Measurements from ENCODE around the gene CD164.

Gene CD164

DNA sequence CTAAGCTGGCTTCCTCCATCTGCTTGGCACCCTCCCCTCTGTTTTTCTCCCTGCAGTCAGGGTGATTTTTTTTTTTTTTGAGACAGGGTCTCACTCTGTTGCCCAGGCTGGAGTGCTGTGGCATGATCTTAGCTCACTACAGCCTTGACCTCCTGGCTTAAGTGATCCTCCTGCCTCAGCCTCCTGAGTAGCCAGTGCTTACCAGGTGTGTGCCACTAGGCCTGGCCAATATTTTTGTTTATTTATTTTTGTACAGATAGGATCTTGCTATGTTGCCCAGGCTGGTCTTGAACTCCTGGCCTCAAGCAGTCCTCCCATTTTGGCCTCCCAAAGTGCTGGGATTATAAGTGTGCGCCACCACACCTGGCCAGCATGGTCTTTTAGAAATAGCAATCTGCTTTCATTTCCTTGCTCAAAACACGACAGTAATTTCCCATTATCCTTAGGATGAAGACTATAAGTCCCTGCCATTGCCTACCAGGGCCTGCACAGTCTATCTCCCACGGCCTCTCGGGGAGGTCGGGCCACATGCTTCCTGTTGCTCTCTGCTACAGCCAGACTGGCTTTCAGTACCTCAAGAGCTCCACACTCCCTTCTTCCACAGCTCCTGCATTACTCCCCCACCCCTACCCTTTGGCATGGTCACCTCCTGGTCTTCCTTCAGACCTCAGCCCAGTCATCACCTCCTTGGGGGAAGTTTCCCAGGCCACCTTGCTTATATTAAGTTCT, 11.1 kb upstream of the CD164 start:
- DNase-seq (ENCODE audit: low read depth), result no peak
- TF ChIP-seq MYC (IDR thresholded peaks at IDR 0.05; ENCODE audit: low read depth, low read length), result no peak
- TF ChIP-seq, protein P1, sequence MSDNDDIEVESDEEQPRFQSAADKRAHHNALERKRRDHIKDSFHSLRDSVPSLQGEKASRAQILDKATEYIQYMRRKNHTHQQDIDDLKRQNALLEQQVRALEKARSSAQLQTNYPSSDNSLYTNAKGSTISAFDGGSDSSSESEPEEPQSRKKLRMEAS (IDR thresholded peaks at IDR 0.05; ENCODE audit: low read depth, low read length), result no peak
- no peak for TF ChIP-seq POLR2A (IDR thresholded peaks at IDR 0.05; ENCODE audit: extremely low read depth, insufficient read length)
- TF ChIP-seq CTCF (IDR thresholded peaks at IDR 0.05; ENCODE audit: low read depth, low read length), result no peak
- H3K4me3 ChIP-seq (ENCODE audit: low read depth, low read length), result no peak overlapping the region

- DNase-seq (ENCODE audit: low read depth), result no peak
- H3K4me3 ChIP-seq (ENCODE audit: low read depth, low read length), result no peak overlapping the region
- TF ChIP-seq, protein P1 (IDR thresholded peaks at IDR 0.05; ENCODE audit: low read depth, low read length), result no peak
- TF ChIP-seq CTCF (IDR thresholded peaks at IDR 0.05; ENCODE audit: low read depth, low read length) (no peak), MYC (IDR thresholded peaks at IDR 0.05; ENCODE audit: low read depth, low read length) (no peak), POLR2A (IDR thresholded peaks at IDR 0.05; ENCODE audit: extremely low read depth, insufficient read length) (no peak)
Observed at GRCh38 chr6:109389650-109390274, 7.5 kb upstream of the CD164 start.

DNA sequence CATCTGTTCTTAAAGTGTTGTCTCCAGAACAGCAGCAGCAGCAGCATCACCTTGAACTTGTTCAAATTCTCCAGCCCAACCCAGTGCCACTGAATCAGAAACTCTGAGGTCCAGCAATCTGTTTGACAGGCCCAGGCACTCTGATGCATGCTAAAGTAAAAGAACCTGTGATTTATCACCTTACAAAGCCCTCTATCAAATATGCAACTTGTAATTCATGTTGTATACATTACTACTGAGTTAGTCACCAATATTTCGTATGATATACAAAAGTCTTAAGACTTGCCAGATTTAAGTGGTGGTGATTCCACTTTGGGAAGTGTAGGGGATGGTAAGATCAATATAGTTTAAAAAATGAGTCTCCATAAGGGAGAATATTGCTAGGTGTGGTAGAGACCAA, 6.0 kb upstream of the CD164 start:
- TF ChIP-seq MYC (IDR thresholded peaks at IDR 0.05; ENCODE audit: low read depth, low read length) (no peak), POLR2A (IDR thresholded peaks at IDR 0.05; ENCODE audit: extremely low read depth, insufficient read length) (no peak), CTCF (IDR thresholded peaks at IDR 0.05; ENCODE audit: low read depth, low read length) (no peak)
- TF ChIP-seq, protein P1 (IDR thresholded peaks at IDR 0.05; ENCODE audit: low read depth, low read length), result no peak
- no peak overlapping the region for H3K4me3 ChIP-seq (ENCODE audit: low read depth, low read length)
- no peak for DNase-seq (ENCODE audit: low read depth)

DNA sequence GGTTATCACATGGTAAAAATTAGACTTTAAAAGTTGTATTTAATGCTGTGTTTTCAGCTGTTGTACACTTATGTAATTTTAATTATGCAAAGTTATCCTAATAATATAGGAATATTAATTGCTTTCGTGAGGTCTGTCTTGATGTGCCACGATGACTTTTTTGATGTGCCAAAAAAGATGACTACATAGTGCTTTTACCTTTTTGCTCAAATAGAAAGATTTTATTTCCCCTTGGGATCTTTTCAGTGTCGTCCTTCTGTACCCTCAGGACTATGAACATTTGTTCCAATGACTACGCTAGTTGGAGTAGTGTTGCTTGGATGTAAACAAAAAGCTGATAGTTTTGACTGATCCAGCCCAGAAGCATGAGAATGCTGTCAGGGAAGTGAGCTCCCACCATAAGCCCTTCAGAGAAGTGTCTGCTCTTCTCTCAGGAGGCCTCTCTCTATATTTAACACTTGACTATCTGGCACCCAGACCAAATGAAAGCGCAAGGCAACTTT, 1.2 kb upstream of the CD164 start:
- H3K4me3 ChIP-seq (ENCODE audit: low read depth, low read length), result peak overlapping the region; percentile 86
- peak; percentile 28 for DNase-seq (ENCODE audit: low read depth)
- TF ChIP-seq, protein P1 (IDR thresholded peaks at IDR 0.05; ENCODE audit: low read depth, low read length), result no peak; the same call in 1 of the 2 replicates
- no peak for TF ChIP-seq POLR2A (IDR thresholded peaks at IDR 0.05; ENCODE audit: extremely low read depth, insufficient read length)
- TF ChIP-seq MYC (IDR thresholded peaks at IDR 0.05; ENCODE audit: low read depth, low read length), result no peak
- no peak for TF ChIP-seq CTCF (IDR thresholded peaks at IDR 0.05; ENCODE audit: low read depth, low read length)

- peak; percentile 98 for DNase-seq (ENCODE audit: low read depth)
- TF ChIP-seq POLR2A (IDR thresholded peaks at IDR 0.05; ENCODE audit: extremely low read depth, insufficient read length), result peak; percentile 43
- TF ChIP-seq CTCF (IDR thresholded peaks at IDR 0.05; ENCODE audit: low read depth, low read length), result peak; percentile 50
- TF ChIP-seq MYC (IDR thresholded peaks at IDR 0.05; ENCODE audit: low read depth, low read length), result peak; percentile 89
- TF ChIP-seq, protein P1 (IDR thresholded peaks at IDR 0.05; ENCODE audit: low read depth, low read length), result peak; percentile 97
Observed at GRCh38 chr6:109382576-109383437, 540 bp upstream of the CD164 start.

More at GRCh38 chr6:109382576-109383437, 540 bp upstream of the CD164 start:
- H3K4me3 ChIP-seq (ENCODE audit: low read depth, low read length), result peak overlapping the region; percentile 86
